Transverse colon (tissue), 3 donors: ENCODE data around the gene RIMS1.

Experiments used
- EP300 ChIP-seq: sonication (generic); formaldehyde crosslinking; IDR thresholded peaks from one replicate; pipeline ENCODE4 v1.6.1; 2017; ENCODE audit warnings: antibody characterized with exemption, low read depth
- POLR2A ChIP-seq: fragments of 450-650 bp; IDR thresholded peaks from one replicate; pipeline ENCODE4 v1.6.1; 2016; ENCODE audit warnings: antibody characterized with exemption, mild to moderate bottlenecking, moderate library complexity
- TF ChIP-seq, protein P1 (sequence below), 5 experiments: fragments of 200-600 bp in 3 of 5; fragments of 450-650 bp in 2 of 5; sonication (generic) in 3 of 5; IDR thresholded peaks; 1 replicate in 2 of 5; 2 replicates in 3 of 5; pipeline ENCODE4 v1.5.1; 2016 to 2017; ENCODE audit warnings: antibody characterized with exemption in 5 of 5, inconsistent platforms in 3 of 5, mild to moderate bottlenecking in 2 of 5, moderate library complexity in 1 of 5

- TF ChIP-seq POLR2A = no peak
- TF ChIP-seq, protein P1, sequence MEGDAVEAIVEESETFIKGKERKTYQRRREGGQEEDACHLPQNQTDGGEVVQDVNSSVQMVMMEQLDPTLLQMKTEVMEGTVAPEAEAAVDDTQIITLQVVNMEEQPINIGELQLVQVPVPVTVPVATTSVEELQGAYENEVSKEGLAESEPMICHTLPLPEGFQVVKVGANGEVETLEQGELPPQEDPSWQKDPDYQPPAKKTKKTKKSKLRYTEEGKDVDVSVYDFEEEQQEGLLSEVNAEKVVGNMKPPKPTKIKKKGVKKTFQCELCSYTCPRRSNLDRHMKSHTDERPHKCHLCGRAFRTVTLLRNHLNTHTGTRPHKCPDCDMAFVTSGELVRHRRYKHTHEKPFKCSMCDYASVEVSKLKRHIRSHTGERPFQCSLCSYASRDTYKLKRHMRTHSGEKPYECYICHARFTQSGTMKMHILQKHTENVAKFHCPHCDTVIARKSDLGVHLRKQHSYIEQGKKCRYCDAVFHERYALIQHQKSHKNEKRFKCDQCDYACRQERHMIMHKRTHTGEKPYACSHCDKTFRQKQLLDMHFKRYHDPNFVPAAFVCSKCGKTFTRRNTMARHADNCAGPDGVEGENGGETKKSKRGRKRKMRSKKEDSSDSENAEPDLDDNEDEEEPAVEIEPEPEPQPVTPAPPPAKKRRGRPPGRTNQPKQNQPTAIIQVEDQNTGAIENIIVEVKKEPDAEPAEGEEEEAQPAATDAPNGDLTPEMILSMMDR (IDR thresholded peaks at IDR 0.05) = no peak
- TF ChIP-seq EP300 = no peak
Observed at GRCh38 chr6:72206606-72207005, 320.3 kb downstream of the RIMS1 start.
